Measurements from ENCODE around the gene CRELD2.

The CRELD2 gene

DNA sequence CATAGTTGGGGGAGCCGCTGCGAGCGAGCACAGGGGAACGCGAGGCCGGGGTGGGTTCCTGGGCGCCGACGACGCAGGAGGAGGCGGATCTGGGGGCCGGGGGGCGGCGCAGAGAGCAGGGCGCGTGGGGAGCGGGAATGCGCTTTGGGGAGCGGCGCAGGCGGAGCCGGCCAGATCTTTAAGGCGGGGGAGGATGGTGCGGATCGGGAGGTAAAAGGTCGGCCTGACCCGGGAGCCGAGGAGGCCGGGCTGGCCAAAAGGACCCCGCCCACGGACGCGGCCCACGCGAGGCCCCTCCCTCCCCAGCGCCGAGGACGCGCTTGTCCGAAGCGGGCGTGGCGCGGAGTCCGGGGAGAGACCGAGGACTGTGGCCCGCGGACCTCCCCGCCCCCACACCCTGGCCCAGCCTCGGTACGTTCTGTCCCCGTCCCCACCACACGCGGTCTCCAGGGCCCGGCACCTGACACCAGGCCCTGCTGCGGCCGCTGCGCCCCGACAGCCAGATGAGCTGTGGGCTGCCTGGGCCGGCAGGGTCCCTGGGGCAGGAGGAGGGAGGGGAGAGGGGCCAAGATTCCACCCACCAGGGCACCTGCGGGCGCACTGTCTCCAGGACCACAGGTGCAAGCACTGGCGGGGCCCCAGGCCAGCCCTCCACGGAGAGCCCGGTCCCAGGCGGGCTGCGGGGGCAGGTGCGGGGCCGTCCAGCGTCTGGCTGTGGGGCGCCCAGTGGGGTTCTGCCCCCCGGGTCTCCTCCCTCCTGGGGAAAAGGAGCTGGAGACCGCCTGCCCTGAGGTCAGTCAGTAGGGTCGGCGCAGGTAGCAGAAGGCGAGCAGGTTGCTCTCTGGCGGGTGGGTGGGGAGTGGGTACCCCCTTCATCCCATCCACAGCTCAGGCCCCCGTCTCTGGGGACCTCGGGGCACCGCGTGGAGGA lies 53.1 kb downstream of the CRELD2 start:
- DNase-seq: no peak

DNA sequence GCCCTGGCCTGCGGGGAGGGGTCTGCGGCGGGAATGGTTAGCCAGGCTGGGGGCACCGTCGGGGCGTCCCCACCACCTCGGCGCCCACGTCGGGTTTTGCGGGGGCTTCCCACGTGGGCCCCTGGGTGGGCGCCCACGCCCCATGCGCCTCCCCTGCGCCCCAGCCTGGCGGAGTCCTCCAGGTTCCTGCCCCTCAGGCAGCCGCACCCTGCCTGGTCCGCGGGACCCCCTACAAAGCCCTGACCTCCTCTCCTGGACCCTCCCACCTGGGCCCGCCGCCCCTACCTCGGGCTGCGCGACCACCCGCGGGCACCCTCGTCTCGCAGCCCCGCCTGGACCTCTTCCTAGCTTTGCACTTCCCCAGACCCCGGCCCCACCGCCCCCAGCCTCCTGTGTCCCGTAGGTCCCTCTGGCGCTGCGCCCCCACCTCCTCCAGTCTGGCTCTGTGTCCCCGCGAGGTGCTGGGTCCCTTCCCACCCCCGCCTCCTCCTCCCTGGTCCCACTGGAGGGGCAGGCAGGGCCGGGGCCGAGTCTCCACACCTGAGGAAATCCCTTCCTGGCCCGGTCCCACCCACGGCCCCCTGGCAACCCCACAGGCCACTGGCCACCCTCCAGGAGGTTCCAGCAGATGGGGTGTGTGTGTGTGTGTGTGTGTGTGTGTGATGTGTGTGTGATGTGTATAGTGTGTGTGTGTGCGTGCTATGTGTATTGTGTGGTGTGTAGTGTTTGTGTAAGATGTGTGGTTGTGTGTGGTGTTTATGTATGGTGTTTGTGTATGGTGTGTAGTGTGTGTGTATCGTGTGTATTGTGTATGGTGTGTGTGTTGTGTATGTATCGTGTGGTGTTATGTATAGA lies 54.0 kb downstream of the CRELD2 start:
- DNase-seq: no peak

DNA sequence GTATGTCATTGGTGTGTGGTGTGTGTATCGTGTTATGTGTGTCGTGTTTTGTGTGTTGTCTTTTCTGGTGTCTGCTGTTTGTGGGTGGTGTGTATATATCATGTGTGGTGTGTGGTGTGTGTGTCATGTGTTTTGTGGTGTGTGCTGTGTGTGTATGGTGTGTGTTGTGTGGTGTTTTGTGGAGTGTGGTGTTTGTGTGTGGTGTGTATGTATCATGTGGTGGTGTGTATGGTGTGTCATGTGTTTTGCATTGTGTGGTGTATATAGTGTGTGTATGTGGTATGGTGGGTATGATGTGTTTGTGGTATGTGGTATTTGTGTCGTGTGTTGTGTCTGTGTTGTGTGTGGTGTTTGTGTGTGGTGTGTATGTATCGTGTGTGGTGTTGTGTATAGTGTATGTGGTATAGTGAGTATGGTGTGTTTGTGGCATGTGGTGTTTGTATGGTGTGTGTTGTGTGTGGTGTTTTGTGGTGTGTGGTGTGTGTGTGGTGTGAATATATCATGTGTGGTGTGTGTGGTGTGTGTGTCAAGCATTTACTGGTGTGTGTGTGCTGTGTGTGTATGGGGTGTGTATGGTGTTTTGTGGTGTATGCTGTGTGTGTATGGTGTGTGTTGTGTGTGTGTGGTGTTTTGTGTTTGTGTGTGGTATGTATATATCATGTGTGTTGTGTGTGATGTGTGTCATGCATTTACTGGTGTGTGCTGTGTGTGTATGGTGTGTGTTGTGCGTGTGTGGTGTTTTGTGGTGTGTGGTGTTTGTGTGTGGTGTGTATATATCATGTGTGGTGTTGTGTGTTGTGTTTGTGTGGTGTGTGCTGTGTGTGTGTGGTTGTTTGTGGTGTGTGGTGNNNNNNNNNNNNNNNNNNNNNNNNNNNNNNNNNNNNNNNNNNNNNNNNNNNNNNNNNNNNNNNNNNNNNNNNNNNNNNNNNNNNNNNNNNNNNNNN lies 54.9 kb downstream of the CRELD2 start:
- no peak for DNase-seq

DNA sequence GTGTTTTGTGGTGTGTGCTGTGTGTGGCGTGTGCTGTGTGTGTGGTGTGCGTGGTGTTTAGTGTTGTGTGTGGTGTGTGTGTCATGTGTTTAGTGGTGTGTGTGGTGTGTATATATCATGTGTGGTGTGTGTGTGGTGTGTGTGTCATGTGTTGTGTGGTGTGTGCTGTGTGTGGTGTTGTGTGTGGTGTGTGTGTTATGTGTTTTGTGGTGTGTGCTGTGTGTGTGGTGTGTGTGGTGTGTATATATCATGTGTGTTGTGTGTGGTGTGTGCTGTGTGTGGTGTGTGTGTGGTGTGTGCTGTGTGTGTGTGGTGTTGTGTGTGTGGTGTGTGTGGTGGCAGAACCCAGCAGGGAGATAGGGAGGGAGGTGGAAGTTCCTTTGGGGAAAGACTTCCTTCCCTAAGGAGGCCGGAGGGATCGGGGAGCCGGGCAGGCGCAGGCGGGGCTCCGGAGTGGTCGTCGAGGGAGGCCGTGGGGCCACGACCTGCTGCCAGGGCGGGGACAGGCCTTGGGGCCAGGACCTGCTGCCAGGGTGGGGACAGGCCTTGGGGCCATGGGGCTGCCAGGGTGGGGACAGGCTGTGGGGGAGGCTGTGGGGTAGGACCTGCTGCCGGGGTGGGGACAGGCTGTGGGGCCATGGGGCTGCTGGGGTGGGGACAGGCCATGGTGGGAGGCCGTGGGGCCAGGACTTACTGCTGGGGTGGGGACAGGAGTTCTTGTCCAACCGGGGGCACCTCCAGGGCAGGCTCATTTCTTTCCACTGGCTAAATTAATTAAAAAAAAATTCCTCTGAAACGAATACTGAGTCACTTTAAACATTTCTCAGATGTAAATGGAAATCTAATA lies 57.3 kb downstream of the CRELD2 start:
- DNase-seq: no peak

DNA sequence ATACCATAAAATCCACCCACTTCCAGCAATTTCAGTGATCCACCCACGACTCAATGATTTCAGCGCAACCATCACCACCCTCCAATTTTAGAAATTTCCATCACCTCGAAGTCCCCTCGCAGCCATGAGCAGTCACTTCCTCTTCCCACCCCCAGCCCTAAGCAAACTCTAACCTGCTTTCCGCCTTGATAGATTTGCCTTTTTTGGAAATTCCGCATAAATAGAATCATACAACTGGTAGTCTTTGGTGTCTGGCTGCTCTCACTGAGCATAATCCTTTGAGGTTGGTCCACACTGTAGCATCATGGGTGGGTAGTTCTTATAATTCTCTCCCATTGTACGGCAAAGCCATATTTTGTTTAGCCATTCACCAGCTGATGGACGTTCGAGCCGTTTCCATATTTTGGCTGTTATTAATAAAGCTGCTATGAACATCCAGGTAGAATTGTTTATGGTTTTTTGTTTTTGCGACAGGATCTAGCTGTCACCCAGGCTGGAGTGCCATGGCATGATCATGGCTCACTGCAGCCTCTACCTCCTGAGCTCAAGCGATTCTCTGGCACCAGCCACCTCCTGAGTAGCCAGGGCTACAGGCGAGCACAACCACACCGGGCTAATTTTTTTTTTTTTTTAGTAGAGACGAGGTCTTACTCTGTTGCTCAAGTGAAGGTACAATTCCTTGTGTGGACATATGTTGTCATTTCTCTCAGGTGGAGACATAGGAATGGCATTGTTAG lies 58.2 kb downstream of the CRELD2 start:
- no peak for DNase-seq
